Memory B cell (primary cell): Measurements from ENCODE around the gene SCTR.

ENCODE experiments used
- ATAC-seq: fragments of 150-1000 bp; cut with Tn5 transposase; 2 replicates; pipeline ENCODE4 v1.10.0; 2021; ENCODE audit warnings: low read depth, mild to moderate bottlenecking, moderate library complexity
- DNase-seq, 2 donors: peaks; one replicate each; pipeline ENCODE4 v3.0.0; 2022; ENCODE audit warnings: low spot score in 2 of 2
- H3K27ac Mint-ChIP-seq: one replicate; pipeline ENCODE4 v1.8.0; 2022; ENCODE audit warnings: mild to moderate bottlenecking, moderate library complexity, mixed read lengths
- H3K27me3 Mint-ChIP-seq: one replicate; pipeline ENCODE4 v1.8.0; 2022; ENCODE audit warnings: mixed read lengths
- H3K36me3 Mint-ChIP-seq: one replicate; pipeline ENCODE4 v1.8.0; 2022; ENCODE audit warnings: mild to moderate bottlenecking, mixed read lengths
- H3K4me1 Mint-ChIP-seq: one replicate; pipeline ENCODE4 v1.8.0; 2022; ENCODE audit warnings: mixed read lengths
- H3K4me3 Mint-ChIP-seq: one replicate; pipeline ENCODE4 v1.8.0; 2022; ENCODE audit warnings: mild to moderate bottlenecking, moderate library complexity, mixed read lengths
- H3K9me3 Mint-ChIP-seq: one replicate; pipeline ENCODE4 v1.8.0; 2022; ENCODE audit warnings: mixed read lengths

Gene SCTR

GRCh38 chr2:119468154-119468955, 55.9 kb downstream of the SCTR start:
- H3K27ac Mint-ChIP-seq: no peak overlapping the region
- DNase-seq (no peak), ATAC-seq (no peak)
- H3K27me3 Mint-ChIP-seq: peaks cover 2% of the 10 kb centered on the region
- no peaks in the 10 kb centered on the region for H3K36me3 Mint-ChIP-seq
- no peak overlapping the region for H3K4me3 Mint-ChIP-seq
- no peaks in the 10 kb centered on the region for H3K9me3 Mint-ChIP-seq
- no peaks in the 10 kb centered on the region for H3K4me1 Mint-ChIP-seq

GRCh38 chr2:119466373-119466772, 57.9 kb downstream of the SCTR start:
- no peaks in the 10 kb centered on the region for H3K9me3 Mint-ChIP-seq

GRCh38 chr2:119465687-119466086, 58.6 kb downstream of the SCTR start:
- DNase-seq: no peak
- H3K4me3 Mint-ChIP-seq: no peak overlapping the region
- no peaks in the 10 kb centered on the region for H3K9me3 Mint-ChIP-seq
- no peaks in the 10 kb centered on the region for H3K4me1 Mint-ChIP-seq
- no peak for ATAC-seq
- H3K36me3 Mint-ChIP-seq: no peaks in the 10 kb centered on the region
- peaks cover 2% of the 10 kb centered on the region for H3K27me3 Mint-ChIP-seq
- no peak overlapping the region for H3K27ac Mint-ChIP-seq

More at GRCh38 chr2:119466373-119466772, 57.9 kb downstream of the SCTR start:
- no peak for DNase-seq
- H3K36me3 Mint-ChIP-seq: no peaks in the 10 kb centered on the region
- H3K4me1 Mint-ChIP-seq: no peaks in the 10 kb centered on the region
- no peak overlapping the region for H3K27ac Mint-ChIP-seq
- H3K27me3 Mint-ChIP-seq: peaks cover 2% of the 10 kb centered on the region
- no peak overlapping the region for H3K4me3 Mint-ChIP-seq
- no peak for ATAC-seq

- Mint-ChIP-seq H3K27me3 (peaks cover 2% of the 10 kb centered on the region), H3K27ac (no peak overlapping the region), H3K9me3 (no peaks in the 10 kb centered on the region), H3K4me3 (no peak overlapping the region), H3K4me1 (no peaks in the 10 kb centered on the region), H3K36me3 (no peaks in the 10 kb centered on the region)
- ATAC-seq (no peak), DNase-seq (no peak)
Observed at GRCh38 chr2:119464981-119465380, 59.3 kb downstream of the SCTR start.

GRCh38 chr2:119463990-119464389, 60.3 kb downstream of the SCTR start:
- Mint-ChIP-seq H3K27me3 (peaks cover 2% of the 10 kb centered on the region), H3K9me3 (no peaks in the 10 kb centered on the region), H3K4me3 (no peak overlapping the region), H3K27ac (no peak overlapping the region), H3K36me3 (no peaks in the 10 kb centered on the region), H3K4me1 (no peaks in the 10 kb centered on the region)
- ATAC-seq (no peak), DNase-seq (no peak)

- Mint-ChIP-seq H3K9me3 (no peaks in the 10 kb centered on the region), H3K4me1 (no peaks in the 10 kb centered on the region), H3K27me3 (no peaks in the 10 kb centered on the region), H3K4me3 (no peak overlapping the region), H3K27ac (no peak overlapping the region), H3K36me3 (no peaks in the 10 kb centered on the region)
- DNase-seq (no peak), ATAC-seq (no peak)
Observed at GRCh38 chr2:119463136-119463535, 61.1 kb downstream of the SCTR start.

- Mint-ChIP-seq H3K27me3 (no peaks in the 10 kb centered on the region), H3K27ac (no peak overlapping the region), H3K4me3 (no peak overlapping the region), H3K36me3 (no peaks in the 10 kb centered on the region), H3K9me3 (no peaks in the 10 kb centered on the region), H3K4me1 (no peaks in the 10 kb centered on the region)
- no peak for ATAC-seq
- no peak for DNase-seq
Observed at GRCh38 chr2:119462574-119462973, 61.7 kb downstream of the SCTR start.

GRCh38 chr2:119461811-119462210, 62.5 kb downstream of the SCTR start:
- Mint-ChIP-seq H3K9me3 (no peaks in the 10 kb centered on the region), H3K4me3 (no peak overlapping the region), H3K4me1 (no peaks in the 10 kb centered on the region), H3K36me3 (no peaks in the 10 kb centered on the region), H3K27me3 (peaks cover under 1% of the 10 kb centered on the region), H3K27ac (no peak overlapping the region)
- DNase-seq: no peak
- no peak for ATAC-seq

- Mint-ChIP-seq H3K4me3 (no peak overlapping the region), H3K27me3 (peaks cover 8% of the 10 kb centered on the region), H3K4me1 (no peaks in the 10 kb centered on the region), H3K27ac (no peak overlapping the region), H3K36me3 (no peaks in the 10 kb centered on the region), H3K9me3 (no peaks in the 10 kb centered on the region)
- DNase-seq (no peak), ATAC-seq (no peak)
Observed at GRCh38 chr2:119460076-119460475, 64.2 kb downstream of the SCTR start.

GRCh38 chr2:119455066-119455718, 69.1 kb downstream of the SCTR start:
- no peak for DNase-seq
- no peak overlapping the region for H3K4me3 Mint-ChIP-seq
- H3K36me3 Mint-ChIP-seq: no peaks in the 10 kb centered on the region
- peaks cover 20% of the 10 kb centered on the region for H3K27me3 Mint-ChIP-seq
- no peaks in the 10 kb centered on the region for H3K4me1 Mint-ChIP-seq
- no peak for ATAC-seq
- no peaks in the 10 kb centered on the region for H3K9me3 Mint-ChIP-seq
- H3K27ac Mint-ChIP-seq: no peak overlapping the region

GRCh38 chr2:119453972-119454593, 70.2 kb downstream of the SCTR start:
- H3K4me3 Mint-ChIP-seq: no peak overlapping the region

GRCh38 chr2:119451336-119452050, 72.8 kb downstream of the SCTR start:
- Mint-ChIP-seq H3K27ac (no peak overlapping the region), H3K36me3 (no peaks in the 10 kb centered on the region), H3K27me3 (peaks cover 21% of the 10 kb centered on the region), H3K4me1 (no peaks in the 10 kb centered on the region), H3K4me3 (no peak overlapping the region), H3K9me3 (no peaks in the 10 kb centered on the region)
- ATAC-seq (no peak), DNase-seq (no peak)

More at GRCh38 chr2:119453972-119454593, 70.2 kb downstream of the SCTR start:
- no peak for ATAC-seq
- no peak for DNase-seq
- no peaks in the 10 kb centered on the region for H3K9me3 Mint-ChIP-seq
- H3K36me3 Mint-ChIP-seq: no peaks in the 10 kb centered on the region
- no peak overlapping the region for H3K27ac Mint-ChIP-seq
- no peaks in the 10 kb centered on the region for H3K4me1 Mint-ChIP-seq
- peaks cover 20% of the 10 kb centered on the region for H3K27me3 Mint-ChIP-seq

GRCh38 chr2:119449521-119449920, 74.8 kb downstream of the SCTR start:
- DNase-seq: no peak
- H3K36me3 Mint-ChIP-seq: no peaks in the 10 kb centered on the region
- ATAC-seq: no peak
- no peaks in the 10 kb centered on the region for H3K9me3 Mint-ChIP-seq
- H3K4me3 Mint-ChIP-seq: no peak overlapping the region
- H3K4me1 Mint-ChIP-seq: no peaks in the 10 kb centered on the region
- H3K27me3 Mint-ChIP-seq: peaks cover 17% of the 10 kb centered on the region
- H3K27ac Mint-ChIP-seq: no peak overlapping the region
